DOHH2 (cell line): ENCODE data around the gene ZNF561.
A peak's percentile ranks its signal among the peaks of the same experiment; 100 is the strongest.
"Not testable (repeated sequence)": the region's sequence is repeated elsewhere in the genome, so short reads cannot be mapped to it uniquely, and the experiment has no call there.

Experiments
- H3F3A ChIP-seq: fragments of 200-600 bp; sonication (generic), shearing (Covaris generic); 2 replicates; pipeline ENCODE4 v1.6.0; 2016; ENCODE audit warnings: antibody characterized with exemption, mild to moderate bottlenecking; ENCODE audit not compliant: control insufficient read depth, insufficient read depth
- H3K27ac ChIP-seq: fragments of 200-600 bp; sonication (generic); 2 replicates; pipeline ENCODE4 v1.5.1; 2014; ENCODE audit warnings: low read depth, mild to moderate bottlenecking, low read length, moderate library complexity
- H3K27me3 ChIP-seq: fragments of 200-600 bp; sonication (generic); 2 replicates; pipeline ENCODE4 v1.6.1; 2014; ENCODE audit warnings: mild to moderate bottlenecking, low read length, mixed read lengths; ENCODE audit not compliant: control insufficient read depth
- H3K36me3 ChIP-seq: fragments of 200-600 bp; sonication (generic); 2 replicates; pipeline ENCODE4 v1.6.1; 2014; ENCODE audit warnings: mild to moderate bottlenecking, low read length, moderate library complexity, mixed read lengths; ENCODE audit not compliant: control insufficient read depth
- H3K4me1 ChIP-seq: fragments of 200-600 bp; sonication (generic); 2 replicates; pipeline ENCODE4 v1.6.1; 2014; ENCODE audit warnings: mild to moderate bottlenecking, low read length, mixed read lengths; ENCODE audit not compliant: control insufficient read depth
- H3K4me2 ChIP-seq: fragments of 200-600 bp; sonication (generic); 2 replicates; pipeline ENCODE4 v1.6.0; 2014; ENCODE audit warnings: mild to moderate bottlenecking, low read length, moderate library complexity
- H3K4me3 ChIP-seq: fragments of 200-600 bp; sonication (generic); 2 replicates; pipeline ENCODE4 v1.5.1; 2014; ENCODE audit warnings: mild to moderate bottlenecking, low read length, mixed read lengths
- H3K79me2 ChIP-seq: fragments of 200-600 bp; sonication (generic); 2 replicates; pipeline ENCODE4 v1.6.1; 2014; ENCODE audit warnings: mild to moderate bottlenecking, low read length, mixed read lengths; ENCODE audit not compliant: control insufficient read depth
- H3K9me2 ChIP-seq: fragments of 200-600 bp; sonication (generic); replicated peaks from 2 replicates; pipeline ENCODE4 v1.6.1; 2014; ENCODE audit warnings: mild to moderate bottlenecking, low read length, mixed read lengths; ENCODE audit not compliant: control insufficient read depth
- H3K9me3 ChIP-seq: fragments of 200-600 bp; sonication (generic); 2 replicates; pipeline ENCODE4 v1.6.1; 2014; ENCODE audit warnings: antibody characterized with exemption, low read length, mixed read lengths; ENCODE audit not compliant: control insufficient read depth, insufficient read depth
- H4K20me1 ChIP-seq: fragments of 200-600 bp; sonication (generic); 2 replicates; pipeline ENCODE4 v1.6.0; 2014; ENCODE audit warnings: low read depth, mild to moderate bottlenecking, antibody characterized with exemption, low read length, moderate library complexity; ENCODE audit not compliant: control insufficient read depth, insufficient read depth
- CTCF ChIP-seq: fragments of 200-600 bp; sonication (generic); IDR thresholded peaks from one replicate; pipeline ENCODE4 v1.5.1; 2014; ENCODE audit warnings: antibody characterized with exemption, mild to moderate bottlenecking, low read depth, low read length; ENCODE audit not compliant: poor library complexity, severe bottlenecking
- EZH2phosphoT487 ChIP-seq: fragments of 200-600 bp; sonication (generic); IDR thresholded peaks from 2 replicates; pipeline ENCODE4 v1.6.1; 2017; ENCODE audit warnings: borderline replicate concordance, mild to moderate bottlenecking, antibody characterized with exemption, low read length, moderate library complexity, mixed read lengths

The ZNF561 gene

GRCh38 chr19:9584073-9584833 is 36.8 kb downstream of the ZNF561 start, which contains the start of gene ZNF121:
ZNF121 (minus strand) TSS chr19:9584504; CDS start chr19:9568097, 16,407 bp downstream.
- peak within 1 kb of the TSS; percentile 95 for H3K4me3 ChIP-seq
- no peaks in the 10 kb centered on the region for H4K20me1 ChIP-seq
- peaks cover 46% of the 10 kb centered on the region for H3K36me3 ChIP-seq
- H3K79me2 ChIP-seq: peaks cover 54% of the 10 kb centered on the region
- no peaks in the 10 kb centered on the region for H3K27me3 ChIP-seq
- H3K9me3 ChIP-seq: peaks cover 23% of the 10 kb centered on the region
- peak within 1 kb of the TSS; percentile 78 for H3K4me2 ChIP-seq
- no peak for TF ChIP-seq EZH2phosphoT487
- TF ChIP-seq CTCF: no peak
- H3K9me2 ChIP-seq: no peaks in the 10 kb centered on the region
- no peaks in the 10 kb centered on the region for H3F3A ChIP-seq
- peak within 1 kb of the TSS; percentile 59 for H3K27ac ChIP-seq
- peaks cover 15% of the 10 kb centered on the region for H3K4me1 ChIP-seq

GRCh38 chr19:9582081-9582725 is 38.8 kb downstream of the ZNF561 start:
- Histone ChIP-seq H3K79me2 (peaks cover 75% of the 10 kb centered on the region), H3K9me3 (peaks cover 42% of the 10 kb centered on the region), H3K36me3 (peaks cover 64% of the 10 kb centered on the region), H3K4me3 (peak overlapping the region; percentile 20), H3K4me2 (peak overlapping the region; percentile 78; the same call in 1 of the 2 replicates), H3K4me1 (peaks cover 15% of the 10 kb centered on the region)
- not testable (repeated sequence) for H3K9me2 ChIP-seq, H4K20me1 ChIP-seq, H3K27ac ChIP-seq, H3K27me3 ChIP-seq, H3F3A ChIP-seq

GRCh38 chr19:9580728-9581127 is 40.3 kb downstream of the ZNF561 start:
- Histone ChIP-seq H3K9me2 (no peaks in the 10 kb centered on the region), H3K4me3 (no peak overlapping the region), H3K4me1 (peaks cover 15% of the 10 kb centered on the region), H3K27me3 (no peaks in the 10 kb centered on the region), H3K27ac (no peak overlapping the region), H3K79me2 (peaks cover 89% of the 10 kb centered on the region), H3K9me3 (peaks cover 55% of the 10 kb centered on the region), H3K36me3 (peaks cover 77% of the 10 kb centered on the region), H4K20me1 (no peaks in the 10 kb centered on the region), H3K4me2 (no peak overlapping the region), H3F3A (no peaks in the 10 kb centered on the region)
- no peak for TF ChIP-seq CTCF
- no peak for TF ChIP-seq EZH2phosphoT487

- Histone ChIP-seq H3K27me3 (no peaks in the 10 kb centered on the region), H3K4me2 (no peak overlapping the region), H3K4me3 (no peak overlapping the region), H3K4me1 (no peaks in the 10 kb centered on the region), H3K27ac (no peak overlapping the region), H3K9me2 (no peaks in the 10 kb centered on the region), H4K20me1 (peaks cover 4% of the 10 kb centered on the region; the same call in 1 of the 2 replicates), H3K79me2 (peaks cover 86% of the 10 kb centered on the region), H3K9me3 (peaks cover 76% of the 10 kb centered on the region), H3F3A (no peaks in the 10 kb centered on the region), H3K36me3 (peaks cover 97% of the 10 kb centered on the region)
- TF ChIP-seq EZH2phosphoT487 (no peak), CTCF (no peak)
Observed at GRCh38 chr19:9570255-9570654, 50.8 kb downstream of the ZNF561 start.
